Mesenchymal stem cell (in vitro differentiated cells and primary cell): Measurements from ENCODE around the gene UGT1A4.

Source experiments
- DNase-seq: peaks from one replicate; pipeline ENCODE4 v3.0.0-alpha.2; 2013
- H2AFZ ChIP-seq: one replicate; pipeline ENCODE4 v1.6.1; 2013; ENCODE audit warnings: low read depth, mild to moderate bottlenecking, control low read depth, inconsistent platforms, low read length, moderate library complexity
- H2AK5ac ChIP-seq: 2 replicates; pipeline ENCODE4 v1.6.1; 2013; ENCODE audit warnings: low read length, moderate library complexity, mild to moderate bottlenecking, inconsistent platforms; ENCODE audit not compliant: severe bottlenecking
- H2BK120ac ChIP-seq: one replicate; pipeline ENCODE4 v1.6.1; 2013; ENCODE audit warnings: low read depth, mild to moderate bottlenecking, inconsistent platforms, low read length, moderate library complexity
- H2BK12ac ChIP-seq, 2 experiments: one replicate each; pipeline ENCODE4 v1.6.1; 2013; ENCODE audit warnings: inconsistent platforms in 2 of 2, low read length in 2 of 2, mild to moderate bottlenecking in 2 of 2, moderate library complexity in 2 of 2, control low read depth in 1 of 2
- H2BK15ac ChIP-seq: one replicate; pipeline ENCODE4 v1.6.1; 2013; ENCODE audit warnings: mild to moderate bottlenecking, low read depth, inconsistent platforms; ENCODE audit not compliant: poor library complexity, severe bottlenecking
- H2BK5ac ChIP-seq: 2 replicates; pipeline ENCODE4 v1.6.1; 2013; ENCODE audit warnings: low read depth, mild to moderate bottlenecking, low read length, control low read depth, inconsistent platforms; ENCODE audit not compliant: poor library complexity, severe bottlenecking
- H3K14ac ChIP-seq, 2 experiments: one replicate each; pipeline ENCODE4 v1.6.1; 2013; ENCODE audit warnings: inconsistent platforms in 2 of 2, low read length in 2 of 2, control low read depth in 1 of 2, mild to moderate bottlenecking in 1 of 2, moderate library complexity in 1 of 2
- H3K18ac ChIP-seq, 2 experiments: one replicate each; pipeline ENCODE4 v1.6.1; 2013; ENCODE audit warnings: inconsistent platforms in 2 of 2, low read length in 2 of 2, control low read depth in 1 of 2, low read depth in 1 of 2, mild to moderate bottlenecking in 1 of 2
- H3K23ac ChIP-seq, 2 experiments: one replicate each; pipeline ENCODE4 v1.6.1; 2013; ENCODE audit warnings: inconsistent platforms in 2 of 2, low read length in 2 of 2, mild to moderate bottlenecking in 2 of 2, moderate library complexity in 2 of 2, control low read depth in 1 of 2
- H3K27ac ChIP-seq: 2 replicates; pipeline ENCODE4 v1.5.1; 2013; ENCODE audit warnings: mild to moderate bottlenecking, moderate library complexity, low read length, control low read depth, inconsistent platforms; ENCODE audit not compliant: poor library complexity, severe bottlenecking
- H3K27me3 ChIP-seq, 2 experiments: 2 replicates each; pipeline versions ENCODE4 v1.6.1 to v1.7.0; 2013; ENCODE audit warnings: low read length in 2 of 2, mild to moderate bottlenecking in 2 of 2, moderate library complexity in 2 of 2, control low read depth in 1 of 2, inconsistent platforms in 1 of 2; ENCODE audit not compliant: control insufficient read depth in 1 of 2, insufficient read depth in 1 of 2
- H3K36me3 ChIP-seq, 2 experiments: 2 replicates each; pipeline versions ENCODE4 v1.6.1 to v1.7.0; 2013; ENCODE audit warnings: low read length in 2 of 2, control low read depth in 1 of 2, inconsistent platforms in 1 of 2, low read depth in 1 of 2, mild to moderate bottlenecking in 1 of 2; ENCODE audit not compliant: insufficient read depth in 2 of 2, control insufficient read depth in 1 of 2
- H3K4ac ChIP-seq, 2 experiments: one replicate each; pipeline ENCODE4 v1.6.1; 2013; ENCODE audit warnings: inconsistent platforms in 2 of 2, low read length in 2 of 2, mild to moderate bottlenecking in 2 of 2, moderate library complexity in 2 of 2, control low read depth in 1 of 2, low read depth in 1 of 2
- H3K4me1 ChIP-seq: 2 replicates; pipeline ENCODE4 v1.6.1; 2013; ENCODE audit warnings: low read depth, low read length, control low read depth; ENCODE audit not compliant: control insufficient read depth, insufficient read depth
- H3K4me2 ChIP-seq: 2 replicates; pipeline ENCODE4 v1.6.1; 2013; ENCODE audit warnings: low read length, mild to moderate bottlenecking, inconsistent platforms; ENCODE audit not compliant: poor library complexity, severe bottlenecking
- H3K4me3 ChIP-seq, 2 experiments: 2 replicates each; pipeline versions ENCODE4 v1.5.1 to v1.7.0; 2013; ENCODE audit warnings: low read length in 2 of 2, mild to moderate bottlenecking in 2 of 2, control low read depth in 1 of 2, low read depth in 1 of 2; ENCODE audit not compliant: insufficient read depth in 1 of 2
- H3K79me1 ChIP-seq: replicated peaks from 2 replicates; pipeline ENCODE4 v1.6.1; 2013; ENCODE audit warnings: mild to moderate bottlenecking, control low read depth, low read length, inconsistent platforms; ENCODE audit not compliant: poor library complexity, severe bottlenecking
- H3K9ac ChIP-seq: 2 replicates; pipeline ENCODE4 v1.7.0; 2013; ENCODE audit warnings: mild to moderate bottlenecking, low read length, moderate library complexity
- H3K9me3 ChIP-seq: 2 replicates; pipeline ENCODE4 v1.7.0; 2013; ENCODE audit warnings: mild to moderate bottlenecking, low read length; ENCODE audit not compliant: control insufficient read depth
- H4K8ac ChIP-seq: one replicate; pipeline ENCODE4 v1.6.1; 2013; ENCODE audit warnings: inconsistent platforms, mild to moderate bottlenecking, low read length, moderate library complexity
- H4K91ac ChIP-seq: one replicate; pipeline ENCODE4 v1.6.1; 2013; ENCODE audit warnings: mild to moderate bottlenecking, low read length, inconsistent platforms
- WGBS: methylation state at CpG from one replicate; pipeline ENCODE4 v1.1.7; 2013; ENCODE audit warnings: mixed read lengths; 5-methylcytosine and 5-hydroxymethylcytosine counted together

The UGT1A4 gene

DNA sequence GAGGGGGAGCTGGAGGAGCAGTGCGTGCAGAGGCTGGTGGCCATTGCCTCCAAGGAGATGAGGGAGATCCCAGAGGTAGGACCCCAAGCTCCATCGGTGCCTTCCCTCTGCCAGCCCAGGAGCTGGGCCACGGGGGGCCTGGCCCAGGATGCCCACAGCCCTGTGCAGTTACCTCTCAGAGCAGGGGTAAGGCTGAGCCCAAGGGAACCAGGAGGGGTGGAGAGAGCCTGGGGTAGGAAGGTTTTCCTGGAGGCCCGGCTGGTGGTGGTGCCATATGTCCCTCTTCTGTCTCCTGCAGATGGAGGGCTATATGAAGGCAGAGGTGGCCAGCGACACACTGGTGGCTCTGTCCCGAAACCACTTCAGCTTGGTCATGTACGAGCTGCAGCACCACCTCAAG is 71.0 kb downstream of the UGT1A4 start:
- Histone ChIP-seq H3K36me3 (no peaks in the 10 kb centered on the region), H3K4me3 (no peak overlapping the region), H3K4ac (no peak overlapping the region), H3K27ac (no peak overlapping the region), H3K23ac (no peak overlapping the region), H4K8ac (no peak overlapping the region), H2BK12ac (no peak overlapping the region), H3K14ac (no peak overlapping the region), H2AK5ac (no peak overlapping the region), H3K18ac (no peak overlapping the region), H3K9me3 (no peaks in the 10 kb centered on the region), H3K4me2 (no peak overlapping the region), H3K9ac (no peak overlapping the region), H2BK120ac (no peak overlapping the region), H4K91ac (no peak overlapping the region), H3K4me1 (no peaks in the 10 kb centered on the region), H3K27me3 (peaks cover 12 to 21% of the 10 kb centered on the region in 2 experiments), H3K79me1 (no peaks in the 10 kb centered on the region), H2AFZ (no peak overlapping the region), H2BK5ac (no peak overlapping the region), H2BK15ac (no peak overlapping the region)
- WGBS: 89% methylated on average over 7 of the region's 7 CpGs
- no peak for DNase-seq

- H2BK5ac ChIP-seq: no peak overlapping the region
- no peak overlapping the region for H4K91ac ChIP-seq
- no peak overlapping the region for H2BK12ac ChIP-seq
- no peak overlapping the region for H2AK5ac ChIP-seq
- no peak overlapping the region for H2AFZ ChIP-seq
- 83% methylated on average over 18 of the region's 18 CpGs for WGBS
- H2BK15ac ChIP-seq: no peak overlapping the region
- no peak overlapping the region for H3K18ac ChIP-seq
- H3K9me3 ChIP-seq: no peaks in the 10 kb centered on the region
- no peaks in the 10 kb centered on the region for H3K36me3 ChIP-seq
- H4K8ac ChIP-seq: no peak overlapping the region
- no peak overlapping the region for H3K4me3 ChIP-seq
- no peak overlapping the region for H3K4ac ChIP-seq
- DNase-seq: no peak
- no peak overlapping the region for H2BK120ac ChIP-seq
- H3K14ac ChIP-seq: no peak overlapping the region
- H3K4me1 ChIP-seq: peaks cover 1% of the 10 kb centered on the region
- H3K27ac ChIP-seq: no peak overlapping the region
- H3K9ac ChIP-seq: no peak overlapping the region
- no peak overlapping the region for H3K23ac ChIP-seq
- no peaks in the 10 kb centered on the region for H3K79me1 ChIP-seq
- peaks cover 12 to 20% of the 10 kb centered on the region in 2 experiments for H3K27me3 ChIP-seq
- no peak overlapping the region for H3K4me2 ChIP-seq
Measured at GRCh38 chr2:233791151-233791882, 72.8 kb downstream of the UGT1A4 start.

- Histone ChIP-seq H2BK15ac (no peak overlapping the region), H4K8ac (no peak overlapping the region), H3K4ac (no peak overlapping the region), H3K9me3 (no peaks in the 10 kb centered on the region), H3K9ac (no peak overlapping the region), H3K4me2 (no peak overlapping the region), H3K4me1 (peaks cover 1% of the 10 kb centered on the region), H3K18ac (no peak overlapping the region), H2BK12ac (no peak overlapping the region), H3K4me3 (no peak overlapping the region), H3K23ac (no peak overlapping the region), H2AK5ac (no peak overlapping the region), H3K14ac (no peak overlapping the region), H2BK5ac (no peak overlapping the region), H3K27ac (no peak overlapping the region), H2AFZ (no peak overlapping the region), H2BK120ac (no peak overlapping the region), H3K36me3 (no peaks in the 10 kb centered on the region), H3K27me3 (peaks cover 12 to 17% of the 10 kb centered on the region in 2 experiments), H4K91ac (no peak overlapping the region), H3K79me1 (no peaks in the 10 kb centered on the region)
- DNase-seq: no peak
- WGBS: 77% methylated on average over 9 of the region's 9 CpGs
Measured at GRCh38 chr2:233791883-233792329, 73.4 kb downstream of the UGT1A4 start.

DNA sequence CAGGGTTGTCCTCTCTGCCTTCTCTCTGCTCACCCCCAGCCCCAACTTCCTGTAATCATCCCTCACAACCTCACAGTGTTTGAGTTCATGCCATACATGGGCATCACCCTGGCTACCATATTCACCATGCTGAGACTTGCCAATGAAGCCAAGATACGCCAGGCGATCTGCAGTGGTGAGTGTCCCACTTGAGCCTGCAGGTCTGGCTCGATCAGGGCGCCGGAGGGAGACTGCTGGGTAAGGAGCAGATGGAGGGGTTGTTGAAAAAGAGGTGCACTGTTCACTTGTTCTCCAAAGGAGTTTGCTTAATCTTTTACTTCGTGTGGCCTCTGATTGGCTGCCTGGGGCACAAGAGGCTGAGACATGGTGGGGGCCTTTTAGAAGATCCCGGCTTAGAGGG is 74.2 kb downstream of the UGT1A4 start:
- no peak overlapping the region for H2BK120ac ChIP-seq
- H3K4me2 ChIP-seq: no peak overlapping the region
- no peak overlapping the region for H4K91ac ChIP-seq
- H2BK12ac ChIP-seq: no peak overlapping the region
- H2BK5ac ChIP-seq: no peak overlapping the region
- no peak overlapping the region for H3K14ac ChIP-seq
- no peak overlapping the region for H3K4ac ChIP-seq
- WGBS: 83% methylated on average over 7 of the region's 7 CpGs
- peaks cover 1% of the 10 kb centered on the region for H3K4me1 ChIP-seq
- no peak overlapping the region for H3K4me3 ChIP-seq
- H2AFZ ChIP-seq: no peak overlapping the region
- DNase-seq: no peak
- H2AK5ac ChIP-seq: no peak overlapping the region
- no peak overlapping the region for H4K8ac ChIP-seq
- no peaks in the 10 kb centered on the region for H3K9me3 ChIP-seq
- H3K9ac ChIP-seq: no peak overlapping the region
- H3K27me3 ChIP-seq: peaks cover 12 to 17% of the 10 kb centered on the region in 2 experiments
- H3K23ac ChIP-seq: no peak overlapping the region
- no peak overlapping the region for H2BK15ac ChIP-seq
- H3K18ac ChIP-seq: no peak overlapping the region
- no peak overlapping the region for H3K27ac ChIP-seq
- H3K79me1 ChIP-seq: no peaks in the 10 kb centered on the region
- H3K36me3 ChIP-seq: no peaks in the 10 kb centered on the region
